GM19468 (cell line): ENCODE results near the gene KLF17.

Experiments
- ATAC-seq: cut with Tn5 transposase; IDR thresholded peaks from one replicate; pipeline ENCODE4 v1.9.1; 2021; ENCODE audit warnings: mild to moderate bottlenecking, moderate library complexity, moderate number of reproducible peaks; ENCODE audit not compliant: unreplicated experiment; ENCODE audit errors: extremely low read depth

KLF17 gene

DNA sequence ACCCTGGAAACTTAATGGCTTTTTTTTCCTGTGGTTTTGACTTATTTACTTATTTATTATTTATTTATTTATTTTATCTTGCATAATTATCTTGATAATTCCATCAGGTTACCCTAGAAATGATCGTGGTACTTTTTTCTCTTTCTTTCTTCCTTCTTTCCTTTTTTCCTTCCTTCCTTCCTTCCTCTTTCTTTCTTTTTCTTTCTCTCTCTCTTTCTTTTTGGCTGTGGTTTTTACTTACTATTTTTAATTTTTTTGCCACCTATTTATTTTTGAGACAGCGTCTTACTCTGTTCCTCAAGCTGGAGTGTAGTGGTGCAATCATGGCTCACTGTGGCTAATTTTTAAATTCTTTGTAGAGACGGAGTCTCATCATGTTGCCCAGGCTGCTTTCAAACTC, 29.0 kb downstream of the KLF17 start:
- no peak for ATAC-seq

- no peak for ATAC-seq
These were observed 32.7 kb downstream of the KLF17 start for GRCh38 chr1:44151332-44151731.

DNA sequence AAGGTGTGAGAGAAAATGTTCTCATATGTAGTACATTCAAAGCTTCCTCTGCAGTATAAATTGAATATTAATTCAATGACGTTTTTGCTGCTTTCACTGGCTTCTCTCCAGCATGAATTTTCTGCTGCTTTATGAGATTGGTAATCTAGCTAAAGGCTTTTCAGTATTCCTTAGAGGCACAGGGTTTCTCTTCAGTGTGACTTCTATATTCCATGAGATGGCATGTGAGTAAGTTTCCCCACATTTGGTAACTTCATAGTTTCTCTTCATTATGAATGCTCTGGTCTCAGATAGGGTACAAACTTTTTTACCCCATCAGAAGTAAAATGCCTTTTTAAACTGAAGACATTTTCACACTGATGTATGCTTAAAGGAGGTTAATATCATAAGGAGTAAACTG, 33.2 kb downstream of the KLF17 start:
- ATAC-seq = no peak

DNA sequence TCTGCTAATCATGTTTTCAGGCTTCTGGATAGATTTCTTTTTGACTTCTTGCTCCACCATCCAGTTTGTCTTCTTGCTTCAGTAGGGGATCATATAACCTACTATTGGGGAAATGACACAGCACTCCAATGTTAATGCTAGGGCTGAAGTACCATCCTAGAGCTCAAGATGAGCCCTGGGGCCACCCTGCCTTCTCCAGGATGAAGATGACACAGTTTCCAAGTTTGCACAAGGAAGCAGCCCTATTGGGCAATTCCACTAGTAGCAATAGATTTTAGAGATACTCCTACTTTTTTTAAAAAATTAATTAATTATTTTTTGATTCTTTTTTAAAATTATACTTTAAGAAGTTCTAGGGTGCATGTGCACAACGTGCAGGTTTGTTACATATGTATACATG, 34.1 kb downstream of the KLF17 start:
- ATAC-seq = no peak

- no peak for ATAC-seq
These were observed 35.4 kb downstream of the KLF17 start for GRCh38 chr1:44154049-44154448.

GRCh38 chr1:44157903-44158302, 39.3 kb downstream of the KLF17 start:
- ATAC-seq = no peak

DNA sequence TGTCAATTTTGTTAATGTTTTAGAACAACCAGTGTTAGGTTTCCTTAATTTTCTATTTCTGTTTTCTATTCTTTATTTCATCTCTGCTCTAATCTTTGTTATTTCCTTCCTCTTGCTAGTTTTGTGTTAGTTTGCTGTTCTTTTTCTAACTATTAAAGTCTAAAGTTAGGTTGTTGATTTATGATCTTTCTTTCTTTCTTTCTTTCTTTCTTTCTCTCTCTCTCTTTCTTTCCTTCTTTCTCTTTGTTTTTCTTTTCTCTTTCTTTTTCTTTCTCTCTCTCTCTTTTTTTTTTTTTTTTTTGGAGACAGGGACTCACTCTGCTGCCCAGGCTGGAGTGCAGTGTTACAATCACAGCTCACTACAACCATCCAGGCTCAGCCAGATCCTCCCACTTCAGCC, 40.2 kb downstream of the KLF17 start:
- ATAC-seq = no peak

DNA sequence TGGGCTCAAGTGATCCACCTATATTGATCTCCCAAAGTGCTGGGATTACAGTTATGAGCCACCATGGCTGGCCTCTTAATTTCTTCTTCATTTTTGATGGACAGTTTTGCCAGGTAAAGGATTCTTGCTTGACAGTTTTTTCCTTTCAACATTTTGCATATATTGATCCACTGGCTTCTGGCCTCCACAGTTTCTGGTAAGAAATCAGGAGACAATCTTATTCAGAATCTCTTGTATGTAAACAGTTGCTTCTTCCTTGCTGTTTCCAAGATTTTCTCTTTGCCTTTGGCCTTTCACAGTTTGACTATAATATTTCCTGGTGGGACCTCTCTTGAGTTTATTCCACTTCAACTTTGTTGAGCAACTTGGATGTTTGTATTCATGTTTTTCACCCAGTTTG, 42.9 kb downstream of the KLF17 start:
- no peak for ATAC-seq

DNA sequence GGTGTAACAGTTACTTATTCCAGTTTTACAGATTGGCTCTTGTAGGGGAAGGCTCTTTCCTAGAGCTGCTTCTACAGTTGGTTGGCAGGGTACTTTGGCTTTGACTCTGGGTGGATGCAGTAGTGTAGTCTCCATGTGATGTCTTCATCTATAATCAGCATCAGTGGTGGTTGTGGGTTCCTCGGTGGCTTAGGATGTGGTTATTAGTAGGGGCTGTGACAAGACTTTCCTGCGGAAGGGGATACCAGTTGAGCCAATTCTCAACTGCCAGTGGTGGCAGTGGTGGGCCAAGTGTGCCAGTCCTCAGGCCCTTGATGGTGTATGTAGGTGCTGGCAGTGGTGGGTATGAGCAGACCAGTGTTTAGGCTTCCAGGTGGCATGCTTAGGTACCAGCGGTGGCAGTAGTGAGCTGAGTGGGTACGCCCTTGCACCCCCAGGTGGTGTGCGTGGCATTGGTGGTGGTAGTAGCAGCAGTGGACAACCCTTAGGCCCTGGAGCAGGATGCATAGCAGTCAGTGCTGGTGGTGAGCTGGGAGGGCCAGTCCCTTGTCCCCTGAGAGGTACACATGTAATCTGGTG, 50.0 kb downstream of the KLF17 start:
- no peak for ATAC-seq

- no peak for ATAC-seq
These were observed 51.7 kb downstream of the KLF17 start for GRCh38 chr1:44170281-44170823.

- ATAC-seq = no peak
These were observed 56.0 kb downstream of the KLF17 start for GRCh38 chr1:44174630-44175029.
